H9 (cell line): ENCODE results near the gene CALHM5. TPM values are rescaled to one million over a fixed set of nuclear protein-coding genes. Genes with fewer than 3 reads are reported as not detected.

Experiments used
- DNase-seq: peaks from one replicate; pipeline ENCODE4 v3.0.0-alpha.2; 2017
- H2AFZ ChIP-seq: one replicate; pipeline ENCODE4 v1.6.1; 2013; ENCODE audit warnings: mild to moderate bottlenecking, low read length, control low read depth, moderate library complexity
- H2AK5ac ChIP-seq: 2 replicates; pipeline ENCODE4 v1.6.1; 2013; ENCODE audit warnings: low read length, control low read depth, mixed read lengths; ENCODE audit not compliant: insufficient read length
- H2BK120ac ChIP-seq: one replicate; pipeline ENCODE4 v1.6.1; 2013; ENCODE audit warnings: low read depth, mild to moderate bottlenecking, low read length, control low read depth, inconsistent platforms; ENCODE audit not compliant: poor library complexity, severe bottlenecking
- H2BK12ac ChIP-seq: 2 replicates; pipeline ENCODE4 v1.6.1; 2013; ENCODE audit warnings: low read length, control low read depth, mixed read lengths, low read depth; ENCODE audit not compliant: insufficient read length
- H2BK15ac ChIP-seq: 2 replicates; pipeline ENCODE4 v1.6.1; 2013; ENCODE audit warnings: low read depth, low read length, control low read depth
- H2BK20ac ChIP-seq: one replicate; pipeline ENCODE4 v1.6.1; 2013; ENCODE audit warnings: low read depth, mild to moderate bottlenecking, low read length, control low read depth, inconsistent platforms; ENCODE audit not compliant: poor library complexity, severe bottlenecking
- H2BK5ac ChIP-seq: 2 replicates; pipeline ENCODE4 v1.6.1; 2013; ENCODE audit warnings: low read length, control low read depth, mixed read lengths; ENCODE audit not compliant: insufficient read length
- H3K14ac ChIP-seq: 2 replicates; pipeline ENCODE4 v1.6.1; 2013; ENCODE audit warnings: low read length, control low read depth; ENCODE audit not compliant: insufficient read depth
- H3K18ac ChIP-seq: 2 replicates; pipeline ENCODE4 v1.6.1; 2013; ENCODE audit warnings: low read depth, mild to moderate bottlenecking, mixed read lengths, low read length, control low read depth; ENCODE audit not compliant: insufficient read length
- H3K23ac ChIP-seq: 2 replicates; pipeline ENCODE4 v1.6.1; 2013; ENCODE audit warnings: low read length, control low read depth, mixed read lengths, low read depth; ENCODE audit not compliant: insufficient read length
- H3K23me2 ChIP-seq: 2 replicates; pipeline ENCODE4 v1.6.1; 2013; ENCODE audit warnings: low read depth, mild to moderate bottlenecking, mixed read lengths, low read length, control low read depth; ENCODE audit not compliant: insufficient read length, poor library complexity, severe bottlenecking
- H3K27ac ChIP-seq: 2 replicates; pipeline ENCODE4 v1.5.1; 2013; ENCODE audit warnings: low read length, control low read depth, mixed read lengths, low read depth; ENCODE audit not compliant: insufficient read length
- H3K27me3 ChIP-seq: 2 replicates; pipeline ENCODE4 v1.6.1; 2013; ENCODE audit warnings: low read length, control low read depth, inconsistent platforms; ENCODE audit not compliant: insufficient read depth
- H3K4ac ChIP-seq: 2 replicates; pipeline ENCODE4 v1.6.1; 2013; ENCODE audit warnings: low read depth, mild to moderate bottlenecking, control low read depth, inconsistent platforms, low read length, moderate library complexity
- H3K4me1 ChIP-seq: 2 replicates; pipeline ENCODE4 v1.6.1; 2013; ENCODE audit warnings: low read length, control low read depth, inconsistent platforms; ENCODE audit not compliant: insufficient read depth
- H3K4me2 ChIP-seq: 2 replicates; pipeline ENCODE4 v1.6.1; 2013; ENCODE audit warnings: low read length, control low read depth, mixed read lengths; ENCODE audit not compliant: insufficient read length, insufficient read depth
- H3K56ac ChIP-seq: 2 replicates; pipeline ENCODE4 v1.6.1; 2013; ENCODE audit warnings: low read depth, mild to moderate bottlenecking, mixed read lengths, low read length, control low read depth; ENCODE audit not compliant: insufficient read length
- H3K79me1 ChIP-seq: 2 replicates; pipeline ENCODE4 v1.6.1; 2013; ENCODE audit warnings: low read depth, mild to moderate bottlenecking, moderate library complexity, low read length, control low read depth, inconsistent platforms; ENCODE audit not compliant: insufficient read depth, poor library complexity, severe bottlenecking
- H3K79me2 ChIP-seq: 2 replicates; pipeline ENCODE4 v1.6.1; 2013; ENCODE audit warnings: low read length, control low read depth, inconsistent platforms; ENCODE audit not compliant: insufficient read depth
- H3K9ac ChIP-seq: 2 replicates; pipeline ENCODE4 v1.6.1; 2013; ENCODE audit warnings: low read length, control low read depth, mixed read lengths; ENCODE audit not compliant: insufficient read length; ENCODE audit errors: extremely low read depth
- H3K9me3 ChIP-seq: one replicate; pipeline ENCODE4 v1.6.1; 2013; ENCODE audit warnings: low read depth, low read length, inconsistent platforms; ENCODE audit not compliant: control insufficient read depth
- H3T11ph ChIP-seq: one replicate; pipeline ENCODE4 v1.6.1; 2013; ENCODE audit warnings: mild to moderate bottlenecking, low read length, control low read depth, inconsistent platforms
- H4K20me1 ChIP-seq: one replicate; pipeline ENCODE4 v1.6.1; 2013; ENCODE audit not compliant: control insufficient read depth, insufficient read length, insufficient read depth
- H4K5ac ChIP-seq: 2 replicates; pipeline ENCODE4 v1.6.1; 2013; ENCODE audit warnings: low read depth, mild to moderate bottlenecking, mixed read lengths, low read length, control low read depth; ENCODE audit not compliant: insufficient read length
- H4K8ac ChIP-seq: replicated peaks from 2 replicates; pipeline ENCODE4 v1.6.1; 2013; ENCODE audit warnings: low read length, control low read depth, mixed read lengths, low read depth; ENCODE audit not compliant: insufficient read length
- H4K91ac ChIP-seq: 2 replicates; pipeline ENCODE4 v1.6.1; 2013; ENCODE audit warnings: low read depth, mild to moderate bottlenecking, moderate library complexity, mixed read lengths, low read length, control low read depth; ENCODE audit not compliant: insufficient read length
- H3K27ac Mint-ChIP-seq, 3 experiments: 2 replicates in 2 of 3; 3 replicates in 1 of 3; pipeline ENCODE4 v1.8.0; 2020 to 2021; ENCODE audit warnings: mixed read lengths in 3 of 3, mild to moderate bottlenecking in 1 of 3, moderate library complexity in 1 of 3
- H3K27me3 Mint-ChIP-seq: 2 replicates; pipeline ENCODE4 v1.8.0; 2021; ENCODE audit warnings: low read depth, mild to moderate bottlenecking, moderate library complexity, mixed read lengths
- H3K36me3 Mint-ChIP-seq, 3 experiments: 2 replicates in 2 of 3; 3 replicates in 1 of 3; pipeline ENCODE4 v1.8.0; 2020 to 2021; ENCODE audit warnings: low read depth in 3 of 3, mixed read lengths in 3 of 3; ENCODE audit not compliant: insufficient read depth in 1 of 3
- H3K4me1 Mint-ChIP-seq, 2 experiments: 2 replicates each; pipeline ENCODE4 v1.8.0; 2020; ENCODE audit warnings: mixed read lengths in 2 of 2
- H3K4me3 Mint-ChIP-seq, 2 experiments: 2 replicates in 1 of 2; 3 replicates in 1 of 2; pipeline ENCODE4 v1.8.0; 2020 to 2021; ENCODE audit warnings: mild to moderate bottlenecking in 2 of 2, mixed read lengths in 2 of 2, moderate library complexity in 1 of 2
- H3K9me3 Mint-ChIP-seq, 2 experiments: 2 replicates in 1 of 2; 3 replicates in 1 of 2; pipeline ENCODE4 v1.8.0; 2020; ENCODE audit warnings: mild to moderate bottlenecking in 2 of 2, mixed read lengths in 2 of 2, moderate library complexity in 1 of 2
- CTCF ChIP-seq: fragments of 200-600 bp; sonication (generic); conservative IDR thresholded peaks from 3 replicates; pipeline ENCODE4 v1.8.0; 2021; ENCODE audit warnings: antibody characterized with exemption, mild to moderate bottlenecking
- WGBS: extraction: QIAGEN DNeasy Blood & Tissue Kit; methylation state at CpG from one replicate; pipeline ENCODE4 v1.1.7; 2013; ENCODE audit warnings: missing lambda C conversion rate, low lambda C conversion rate, mixed read lengths; ENCODE audit not compliant: insufficient read length; ENCODE audit errors: extremely low coverage; 5-methylcytosine and 5-hydroxymethylcytosine counted together
- total RNA-seq: library from RNA; stranded (reverse); gene quantifications from 2 replicates; pipeline ENCODE4 v1.2.1, GENCODE V29; 2021

Gene CALHM5
- total RNA-seq, 1 experiment from 2014 or later = 0.09 TPM

GRCh38 chr6:116563830-116564229 lies 52.4 kb downstream of the CALHM5 start:
- H3K27me3 Mint-ChIP-seq = peaks cover 12% of the 10 kb centered on the region

More at GRCh38 chr6:116563830-116564229, 52.4 kb downstream of the CALHM5 start:
- peaks cover 3% of the 10 kb centered on the region in 2 experiments; a peak in 2 of 4 replicates for H3K4me1 Mint-ChIP-seq
- Histone ChIP-seq H3T11ph (no peak overlapping the region), H4K20me1 (no peaks in the 10 kb centered on the region), H3K23ac (no peak overlapping the region), H2BK120ac (no peak overlapping the region), H2BK15ac (no peak overlapping the region), H3K79me1 (no peaks in the 10 kb centered on the region), H3K4me2 (no peak overlapping the region), H3K23me2 (no peaks in the 10 kb centered on the region), H2AK5ac (no peak overlapping the region), H2BK12ac (no peak overlapping the region), H3K27me3 (no peaks in the 10 kb centered on the region), H2BK5ac (no peak overlapping the region), H4K8ac (no peak overlapping the region), H4K91ac (no peak overlapping the region), H2AFZ (no peak overlapping the region), H3K79me2 (no peaks in the 10 kb centered on the region), H3K27ac (no peak overlapping the region), H3K18ac (no peak overlapping the region), H3K9me3 (no peaks in the 10 kb centered on the region), H3K4me1 (no peaks in the 10 kb centered on the region), H3K4ac (no peak overlapping the region), H3K56ac (no peak overlapping the region), H2BK20ac (no peak overlapping the region), H3K14ac (no peak overlapping the region), H4K5ac (no peak overlapping the region), H3K9ac (no peak overlapping the region)
- no peak for DNase-seq
- no CpG with 5 or more reads among the region's 9 CpGs for WGBS
- no peaks in the 10 kb centered on the region for H3K36me3 Mint-ChIP-seq
- no peaks in the 10 kb centered on the region for H3K9me3 Mint-ChIP-seq
- peak overlapping the region in 1 of 3 experiments; percentile 40; a peak in 1 of 7 replicates for H3K27ac Mint-ChIP-seq
- no peak overlapping the region for H3K4me3 Mint-ChIP-seq
- TF ChIP-seq CTCF = no peak
